GM18861 (cell line): Measurements from ENCODE around the gene MTHFD1L.

ENCODE experiments used
- ATAC-seq: cut with Tn5 transposase; IDR thresholded peaks from one replicate; pipeline ENCODE4 v1.9.1; 2021; ENCODE audit not compliant: unreplicated experiment

The MTHFD1L gene

DNA sequence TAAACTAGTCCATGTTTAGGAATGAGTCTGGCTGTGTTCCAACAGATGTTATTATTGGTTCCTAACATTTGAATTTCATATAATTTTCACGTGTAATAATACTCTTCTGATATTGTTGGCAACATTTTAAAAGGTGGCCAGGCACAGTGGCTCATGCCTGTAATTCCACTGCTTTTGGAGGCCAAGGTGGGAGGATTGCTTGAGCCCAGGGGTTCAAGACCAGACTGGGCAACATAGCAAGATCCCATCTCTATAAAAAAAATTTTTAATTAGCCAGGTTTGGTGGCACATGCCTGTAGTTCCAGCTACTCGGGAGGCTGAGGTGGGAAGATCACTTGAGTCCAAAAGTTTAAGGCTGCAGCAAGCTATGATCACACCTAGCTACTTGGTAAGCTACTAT is 116.2 kb downstream of the MTHFD1L start:
- ATAC-seq, result no peak

DNA sequence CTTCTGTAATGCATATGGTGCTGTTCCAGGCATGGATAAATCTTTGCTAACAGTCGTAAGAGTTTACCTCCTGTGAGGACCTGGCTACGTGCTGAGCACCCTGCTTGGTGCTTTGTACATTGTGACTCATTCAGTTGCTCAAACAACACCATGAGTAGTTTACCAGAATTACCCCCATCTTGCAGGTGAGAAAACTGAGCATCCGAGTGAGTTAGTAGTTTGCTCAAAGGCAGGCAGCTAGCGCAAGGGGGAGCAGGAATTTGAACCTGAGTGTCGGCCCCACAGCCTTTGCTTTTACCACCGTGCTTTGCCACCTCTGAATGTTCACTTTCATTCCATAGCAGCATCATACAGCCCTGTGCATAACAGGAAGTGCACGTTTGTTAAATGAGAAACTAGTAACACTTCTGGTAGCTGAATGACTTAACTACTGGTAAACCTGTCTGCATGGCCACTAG is 121.9 kb downstream of the MTHFD1L start:
- ATAC-seq, result peak; percentile 84

DNA sequence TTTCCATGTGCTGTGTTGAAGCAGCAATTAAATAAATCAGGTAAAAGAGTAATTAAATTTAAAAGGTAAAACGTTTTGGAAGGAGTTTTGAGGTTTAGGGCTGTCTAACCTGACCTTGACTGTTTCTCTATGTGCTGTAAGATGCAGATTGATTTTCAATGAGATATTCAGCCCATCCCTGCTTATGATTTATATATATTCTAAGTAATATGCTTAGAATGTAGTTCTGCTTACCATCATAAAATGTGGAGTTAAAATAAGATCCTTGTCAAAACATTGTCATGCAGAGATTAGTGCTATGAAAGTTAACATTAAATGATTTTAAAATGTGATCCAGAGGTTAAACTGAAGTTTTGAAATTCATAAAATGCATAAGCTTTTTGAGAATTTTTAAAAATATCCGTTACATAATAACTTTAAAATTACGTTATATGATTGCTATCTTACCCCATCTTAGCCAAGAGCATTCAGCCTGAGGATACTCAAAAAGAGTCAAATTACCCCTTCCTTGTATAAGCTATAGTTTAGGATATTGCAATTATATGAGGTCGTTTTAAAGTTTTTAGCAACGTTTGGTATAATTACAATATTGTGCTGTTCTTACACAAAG is 122.5 kb downstream of the MTHFD1L start:
- no peak for ATAC-seq

DNA sequence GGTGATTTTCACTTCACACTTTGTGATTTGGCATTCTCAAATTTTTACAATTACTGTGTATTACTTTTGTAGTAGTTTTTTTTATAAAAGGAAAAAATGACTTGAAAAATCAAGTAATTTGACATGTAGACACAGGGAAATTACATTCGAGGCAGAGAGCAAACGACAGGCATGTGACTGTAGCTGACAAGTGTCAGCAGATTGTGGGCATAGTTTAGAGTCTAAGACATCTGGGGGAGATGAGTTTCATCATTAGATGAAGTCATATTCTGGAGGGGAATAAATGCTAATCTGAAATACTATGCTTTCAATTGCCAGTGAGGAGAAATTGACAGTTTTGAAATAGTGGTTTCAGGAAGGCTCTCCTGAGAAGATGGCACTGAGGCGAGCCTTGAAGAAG is 126.0 kb downstream of the MTHFD1L start:
- ATAC-seq, result no peak

DNA sequence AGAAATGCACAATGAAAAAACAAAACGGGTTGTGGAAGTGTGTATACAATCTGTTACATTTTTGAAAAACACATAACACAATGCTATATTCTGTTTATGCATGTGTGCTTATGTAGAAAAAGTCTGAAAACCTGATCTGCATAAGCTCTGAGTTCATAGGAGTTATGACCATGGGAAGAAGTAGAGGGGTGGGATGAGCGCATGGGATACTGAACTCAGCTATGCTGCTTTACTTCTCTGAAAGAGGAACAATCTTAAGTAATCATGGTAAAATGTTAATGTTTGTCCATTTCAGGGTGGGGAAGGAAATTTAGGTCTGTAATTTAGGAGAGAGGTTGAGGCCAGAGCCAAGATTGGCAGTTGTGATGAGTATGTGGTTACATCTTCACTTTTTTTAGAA is 126.8 kb downstream of the MTHFD1L start:
- ATAC-seq, result no peak

DNA sequence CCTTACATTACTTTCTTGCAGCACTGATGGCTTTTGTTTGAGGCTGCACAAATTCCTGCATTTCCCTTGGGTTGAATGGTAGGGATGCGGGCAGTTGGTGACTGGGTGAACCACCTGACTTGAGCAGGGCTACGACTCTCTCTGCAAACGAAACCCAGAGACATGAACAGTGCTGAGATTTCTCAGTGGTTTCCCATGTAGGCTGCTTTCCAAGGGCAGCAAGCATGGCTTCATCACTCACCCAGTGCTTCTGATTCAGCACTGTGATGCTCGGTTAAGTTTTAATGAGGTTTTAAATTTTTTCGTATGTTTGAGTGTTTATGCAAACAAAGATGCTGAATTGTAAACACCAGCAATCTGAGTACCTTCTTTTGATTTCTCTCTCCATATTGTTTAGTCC is 127.2 kb downstream of the MTHFD1L start:
- no peak for ATAC-seq

DNA sequence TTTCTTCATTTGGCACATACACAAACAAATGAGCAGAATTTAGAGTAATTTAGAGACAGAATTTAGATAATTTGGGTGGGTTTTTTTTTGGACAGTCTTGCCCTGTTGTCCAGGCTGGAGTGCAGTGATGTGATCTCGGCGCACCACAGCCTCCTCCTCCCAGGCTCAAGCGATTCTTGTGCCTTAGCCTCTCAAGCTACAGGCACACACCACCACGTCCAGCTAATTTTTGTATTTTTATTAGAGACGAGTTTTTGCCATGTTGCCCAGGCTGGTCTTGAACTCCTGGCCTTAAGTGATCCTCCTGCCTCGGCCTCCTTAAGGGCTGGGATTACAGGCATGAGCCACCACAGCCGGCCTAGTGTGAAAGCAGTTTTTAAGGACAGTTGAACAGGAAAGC is 127.8 kb downstream of the MTHFD1L start:
- ATAC-seq, result no peak

DNA sequence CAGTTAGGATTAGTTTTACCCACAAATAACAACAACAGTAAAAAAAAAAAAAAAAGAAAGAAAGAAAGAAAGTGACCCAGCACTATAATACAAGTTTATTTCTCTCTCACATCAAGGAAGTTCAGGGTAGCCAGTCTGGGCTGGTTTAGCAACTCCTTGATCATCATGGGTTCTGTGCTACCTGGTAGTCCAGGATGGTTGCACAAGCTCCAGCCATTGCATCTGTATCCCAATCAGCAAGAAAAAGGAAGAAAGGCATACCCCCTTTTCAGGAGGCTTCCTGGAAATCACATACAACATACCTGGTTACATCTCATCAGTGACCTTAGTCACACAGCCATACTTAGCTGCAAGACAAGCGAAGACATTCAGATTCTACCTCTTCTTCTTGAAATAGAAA is 128.5 kb downstream of the MTHFD1L start:
- no peak for ATAC-seq

DNA sequence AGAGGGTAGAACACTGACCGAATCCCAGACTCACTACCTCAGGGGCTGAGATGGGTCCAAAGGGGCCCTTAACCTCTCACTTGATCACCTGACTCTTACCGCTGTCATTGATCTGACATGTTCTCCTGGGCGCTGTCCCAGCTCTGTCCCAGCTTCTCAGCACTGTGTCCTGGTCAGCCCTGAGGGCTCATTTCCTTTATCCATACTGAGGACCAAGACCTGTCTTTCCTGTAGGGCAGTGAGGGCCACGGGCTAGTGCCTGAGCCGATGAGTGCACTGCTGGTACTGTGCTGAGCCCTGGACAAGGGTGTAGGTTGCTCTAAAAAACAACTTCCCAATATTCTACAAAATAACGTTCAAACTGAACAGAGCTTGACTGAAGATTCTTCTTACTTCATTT is 131.5 kb downstream of the MTHFD1L start:
- ATAC-seq, result no peak

DNA sequence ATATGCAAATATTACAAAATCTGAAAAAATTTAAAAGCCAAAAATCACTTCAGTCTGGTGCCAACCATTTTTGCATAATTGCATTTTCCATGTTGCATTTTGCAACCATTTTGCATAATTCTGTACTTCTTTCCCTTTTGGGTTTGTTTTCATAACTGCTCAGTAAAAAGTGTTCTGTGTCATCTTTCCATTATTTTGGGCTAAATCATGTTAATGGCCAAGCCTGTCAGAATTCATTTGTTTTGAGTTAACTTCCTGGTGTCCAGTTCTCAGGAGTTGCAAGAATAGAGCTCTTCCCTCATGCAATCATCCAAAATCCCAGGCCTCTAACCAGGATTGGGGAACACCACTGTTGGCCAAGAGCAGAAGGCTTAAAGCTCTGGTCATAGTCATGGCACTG is 133.6 kb downstream of the MTHFD1L start:
- no peak for ATAC-seq

DNA sequence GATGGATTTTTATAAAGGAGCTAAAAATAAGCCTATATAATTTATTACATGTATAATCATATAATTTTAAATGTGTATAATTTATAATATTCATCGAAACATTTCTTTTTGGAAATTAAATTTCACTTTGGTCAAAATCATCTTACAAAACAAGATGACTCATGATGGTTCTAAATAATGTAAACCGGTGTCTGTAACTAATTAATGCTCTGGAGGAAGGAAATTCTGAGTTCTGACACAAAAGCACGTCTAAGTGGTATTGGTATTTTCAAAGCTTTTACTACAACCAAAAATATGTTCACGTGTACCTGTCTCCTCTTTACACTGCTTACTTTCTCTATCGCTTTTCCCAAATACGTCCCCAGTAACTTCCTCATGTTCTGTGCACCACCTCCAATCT is 134.1 kb downstream of the MTHFD1L start:
- no peak for ATAC-seq

DNA sequence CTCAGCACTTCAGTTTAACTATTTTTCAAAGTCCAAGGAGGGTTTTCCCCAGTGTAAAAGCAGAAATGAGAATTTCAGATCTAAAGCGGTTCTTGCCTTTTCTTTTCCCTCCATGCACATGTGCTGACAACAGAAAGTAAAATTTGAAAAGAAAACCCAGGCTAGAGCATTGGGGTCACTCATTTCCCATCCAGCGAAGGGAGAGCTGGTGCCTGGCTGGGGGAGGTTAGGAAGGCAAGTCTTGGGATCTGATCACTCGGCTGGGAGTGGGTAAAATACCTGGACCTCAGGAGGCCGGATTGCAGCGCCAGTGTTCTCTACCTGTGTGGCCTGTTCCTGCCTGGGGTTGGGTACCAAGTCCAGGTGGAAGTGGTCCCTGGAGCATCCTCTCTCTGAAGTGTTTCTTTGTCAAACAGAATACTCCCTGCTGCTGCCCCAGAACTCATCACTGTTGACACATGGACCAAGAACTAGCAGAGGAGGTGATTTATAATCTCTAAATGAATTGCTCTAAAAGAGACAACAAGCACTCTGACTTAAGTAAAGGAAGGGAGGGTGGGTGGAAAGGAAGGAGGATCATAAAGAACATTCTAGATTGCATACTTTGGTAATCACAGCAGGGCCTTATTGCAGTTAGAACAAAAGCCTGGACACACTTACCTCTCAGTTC is 136.0 kb downstream of the MTHFD1L start:
- ATAC-seq, result peak; percentile 74

DNA sequence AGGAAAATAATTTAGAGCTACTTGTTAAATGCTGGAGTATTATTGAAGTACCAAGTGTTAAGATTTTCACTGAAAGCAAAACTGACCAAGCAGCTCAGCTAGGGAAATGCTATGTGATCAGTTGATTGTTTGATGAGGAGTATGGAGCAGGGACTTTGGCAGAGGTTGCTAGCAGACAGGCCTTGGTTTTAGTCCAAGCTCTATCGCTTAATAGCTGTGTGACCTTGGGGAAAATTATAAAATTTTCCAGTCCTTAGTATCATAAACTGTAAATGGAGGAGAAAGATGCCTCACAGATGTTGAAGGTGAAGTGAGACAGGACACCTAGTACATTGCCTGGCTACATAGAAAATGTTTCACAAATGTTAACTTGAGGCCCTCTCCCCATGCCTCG is 136.6 kb downstream of the MTHFD1L start:
- ATAC-seq, result no peak

DNA sequence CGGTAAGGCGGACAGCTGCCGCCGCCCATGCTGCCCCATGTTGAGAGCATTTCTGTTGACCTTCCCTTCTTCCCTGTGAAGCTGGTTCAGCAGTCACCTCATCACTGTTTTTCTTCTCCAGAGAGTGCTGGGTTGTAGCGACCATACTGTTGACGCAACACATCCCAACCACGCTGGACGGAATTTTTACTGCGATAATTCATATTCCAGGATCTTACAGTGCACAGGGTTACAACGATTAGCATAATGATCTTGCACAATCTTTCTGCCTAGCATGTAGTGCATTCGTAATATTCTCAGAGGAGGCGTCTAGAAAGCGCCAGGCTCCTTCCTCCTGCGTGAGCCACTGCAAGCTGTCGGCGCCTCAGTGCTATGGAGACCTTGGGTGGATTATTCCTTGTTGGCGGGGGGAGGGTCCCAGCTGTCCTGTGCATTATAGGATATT is 137.0 kb downstream of the MTHFD1L start:
- no peak for ATAC-seq

DNA sequence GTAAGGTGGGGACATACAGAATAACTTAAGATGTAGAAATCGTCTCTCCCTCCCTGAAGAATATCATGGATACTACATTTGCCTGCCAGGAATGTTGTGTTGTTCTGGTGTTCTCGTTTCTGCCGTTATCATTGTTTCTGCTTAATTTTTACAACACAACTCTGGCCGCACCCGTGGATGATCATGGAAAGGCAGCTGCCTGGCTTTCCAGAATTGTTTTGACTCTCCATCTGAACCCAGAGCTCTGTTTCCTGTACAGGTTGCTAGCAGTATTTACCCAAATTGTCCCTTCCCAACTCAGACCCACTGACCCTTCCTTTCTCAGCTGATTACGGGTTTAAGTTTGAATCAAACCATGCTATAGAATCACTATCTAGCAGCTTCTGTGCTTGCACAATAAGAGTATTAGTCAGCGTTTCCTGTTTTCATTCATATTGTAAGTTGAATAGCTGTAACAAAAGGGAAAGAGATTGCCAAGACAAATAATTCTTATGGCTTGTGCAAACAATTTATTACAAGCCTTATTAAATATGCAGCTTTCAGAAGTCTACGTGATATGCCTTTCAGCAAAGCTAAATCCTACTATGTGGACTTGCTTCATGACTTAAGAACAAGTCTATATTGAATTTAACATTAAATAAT is 139.0 kb downstream of the MTHFD1L start:
- no peak for ATAC-seq

DNA sequence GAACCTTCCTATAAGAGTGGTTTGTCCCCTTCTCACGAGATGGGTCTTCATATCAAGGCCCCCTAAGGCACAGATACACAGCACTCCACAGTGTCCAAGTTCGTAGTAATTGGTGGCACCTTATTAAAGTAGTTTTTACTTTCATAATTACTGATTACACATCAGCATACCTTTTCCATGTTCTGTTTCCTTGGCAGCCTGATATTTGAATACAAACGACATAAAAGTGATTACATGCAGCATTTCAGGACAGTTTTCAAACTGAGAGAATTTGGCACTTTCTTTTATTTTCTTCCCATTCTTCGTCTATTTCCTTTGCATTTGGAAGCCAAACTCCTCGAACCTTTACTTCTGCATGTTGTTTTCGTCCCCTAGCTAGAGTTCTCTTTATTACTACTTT is 139.7 kb downstream of the MTHFD1L start:
- ATAC-seq, result no peak

DNA sequence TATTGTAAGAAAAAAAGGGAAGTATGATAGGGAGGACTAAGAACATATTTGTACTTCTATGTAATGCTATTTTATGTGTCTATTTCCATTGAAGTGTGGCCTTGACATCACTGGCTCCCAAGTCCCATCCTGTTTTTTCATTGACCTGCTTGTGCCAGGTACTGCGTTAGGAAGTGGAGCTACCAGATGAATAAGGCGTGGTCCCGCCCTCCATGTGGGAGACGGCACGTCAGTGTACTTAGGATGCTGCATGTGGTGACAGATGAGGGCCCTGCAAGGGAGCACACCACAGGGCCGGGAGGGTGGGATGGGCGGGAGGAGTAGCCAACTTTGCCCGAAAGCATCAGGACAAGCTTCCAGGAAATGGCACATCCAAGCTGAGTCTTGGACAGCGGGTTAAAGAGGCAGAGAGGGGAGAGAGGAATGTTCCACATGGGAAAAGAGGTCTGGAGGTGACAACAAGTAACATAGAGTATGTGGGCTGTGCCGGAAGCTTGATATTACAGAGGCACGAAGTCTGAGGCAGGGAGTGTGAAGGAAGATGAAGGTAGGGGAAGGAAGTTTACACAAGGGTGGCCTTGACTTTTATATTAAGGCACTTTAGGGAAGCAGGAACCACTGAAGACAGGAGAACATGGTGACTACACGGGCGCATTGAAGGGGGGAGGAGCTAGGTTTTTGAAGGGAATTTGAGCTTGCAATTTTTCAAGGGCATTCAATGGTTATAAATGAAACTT is 140.6 kb downstream of the MTHFD1L start:
- no peak for ATAC-seq

DNA sequence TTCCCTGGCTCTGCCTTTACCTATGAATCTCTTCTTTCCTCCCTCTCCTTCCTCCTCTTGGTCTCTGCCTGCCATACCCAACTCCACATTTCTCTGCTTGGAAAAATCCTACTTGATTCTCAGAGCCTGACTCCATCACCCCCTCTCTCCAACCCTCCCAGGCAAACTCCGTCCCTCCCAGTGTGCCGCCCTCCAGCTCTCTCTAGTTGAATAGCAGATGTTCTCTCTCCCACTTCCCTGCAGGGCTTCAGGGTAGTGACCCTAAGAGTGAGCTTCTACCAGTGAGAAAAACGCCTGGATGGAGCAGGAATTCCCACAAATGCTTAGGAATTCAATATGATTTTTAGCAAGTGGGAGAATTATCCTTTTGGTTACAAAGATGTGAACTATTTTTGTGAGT is 141.6 kb downstream of the MTHFD1L start:
- no peak for ATAC-seq

DNA sequence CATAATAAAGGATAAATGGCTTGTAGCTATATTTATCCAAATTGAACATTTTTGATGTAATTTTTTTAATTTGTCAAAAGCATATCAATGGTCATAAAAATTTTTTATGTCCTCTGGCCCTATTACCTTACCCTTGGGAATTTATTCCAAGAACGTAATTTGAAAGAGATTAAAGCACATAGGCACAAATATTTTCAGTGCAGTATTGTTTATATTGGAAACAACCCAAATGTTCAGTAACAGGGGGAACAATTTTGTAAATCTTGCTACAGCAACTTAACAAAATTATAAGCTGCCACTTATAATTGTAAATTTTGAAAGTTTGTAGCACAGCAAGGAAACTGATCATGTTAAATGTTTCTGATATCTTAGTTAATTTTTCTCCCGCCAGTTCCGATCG is 142.4 kb downstream of the MTHFD1L start:
- no peak for ATAC-seq

DNA sequence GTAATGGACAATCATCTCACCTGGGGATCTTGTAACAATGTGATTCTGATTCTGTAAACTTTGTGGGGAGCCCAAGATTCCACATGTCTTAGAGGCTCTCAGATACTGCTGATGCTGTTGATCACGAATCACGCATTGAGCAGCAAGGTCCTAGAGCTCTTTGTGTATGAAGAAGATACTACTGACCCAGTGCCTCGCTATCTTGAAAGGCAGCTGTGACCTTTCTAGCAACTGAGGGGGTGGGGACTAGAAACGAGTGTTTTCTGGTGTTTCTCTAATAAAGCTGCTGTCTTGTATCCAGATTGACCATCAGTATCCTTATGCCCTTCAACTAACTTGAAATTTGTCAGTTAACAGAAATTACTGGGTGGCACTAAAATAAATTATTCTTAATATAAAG is 142.9 kb downstream of the MTHFD1L start:
- ATAC-seq, result no peak

DNA sequence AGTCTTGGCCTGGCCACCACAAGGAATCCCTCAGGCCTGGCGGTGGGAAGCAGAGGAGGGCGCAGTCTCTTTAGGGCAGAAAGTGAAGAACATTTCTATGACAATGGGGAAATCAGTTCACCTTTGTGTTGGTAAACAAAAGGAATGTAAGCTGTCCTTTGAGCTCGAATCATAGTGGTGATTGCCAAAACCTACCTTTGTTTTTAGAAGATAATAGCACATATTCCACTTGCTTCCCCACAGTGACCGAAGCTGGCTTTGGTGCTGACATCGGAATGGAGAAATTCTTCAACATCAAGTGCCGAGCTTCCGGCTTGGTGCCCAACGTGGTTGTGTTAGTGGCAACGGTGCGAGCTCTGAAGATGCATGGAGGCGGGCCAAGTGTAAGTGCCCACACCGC is 144.1 kb downstream of the MTHFD1L start:
- no peak for ATAC-seq

DNA sequence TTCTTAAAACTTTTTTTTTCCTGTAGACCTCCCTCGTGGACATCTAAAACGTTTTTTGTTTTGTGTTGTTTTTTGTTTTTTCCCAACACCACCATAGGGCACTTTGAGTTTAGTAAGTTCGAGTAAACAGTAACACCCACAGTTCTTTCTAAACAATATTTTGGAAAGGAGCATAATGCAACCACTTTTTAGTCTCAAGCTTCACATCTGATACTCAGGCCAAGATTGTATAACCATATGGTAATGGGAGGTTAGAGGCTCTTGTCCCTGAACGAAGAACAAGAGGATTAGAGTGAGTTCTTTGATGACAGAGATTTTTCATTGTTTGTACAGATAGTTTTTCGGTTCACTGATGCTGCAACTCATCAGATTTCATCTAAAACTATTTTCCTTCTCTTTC is 144.6 kb downstream of the MTHFD1L start:
- ATAC-seq, result no peak
